ENCODE data around the gene COX6A2.
"Not testable (repeated sequence)": the region's sequence is repeated elsewhere in the genome, so short reads cannot be mapped to it uniquely, and the experiment has no call there.

COX6A2 gene

DNA sequence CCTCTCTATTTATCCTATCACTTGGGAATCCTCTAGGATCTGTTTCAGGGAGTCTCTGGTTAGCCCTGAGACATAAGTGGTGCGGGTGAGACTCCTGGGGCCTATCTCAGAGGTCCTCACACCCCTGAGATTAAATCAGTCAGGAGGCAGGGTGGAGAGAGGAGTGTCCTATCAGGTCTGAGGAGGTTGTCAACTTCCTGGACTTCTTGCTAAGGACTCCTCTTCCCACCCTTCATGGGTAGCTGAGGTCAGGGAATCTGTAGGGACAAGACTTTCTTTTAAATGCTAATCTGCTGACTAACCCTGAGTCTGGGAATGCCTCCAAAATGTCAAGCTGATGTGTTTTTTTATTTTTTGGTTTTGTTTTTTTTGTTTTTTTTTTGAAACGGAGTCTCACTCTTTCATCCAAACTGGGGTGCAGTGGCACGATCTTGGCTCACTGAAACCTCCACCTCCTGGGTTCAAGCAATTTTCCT, 24.5 kb upstream of the COX6A2 start:
- TF ChIP-seq, protein P1, sequence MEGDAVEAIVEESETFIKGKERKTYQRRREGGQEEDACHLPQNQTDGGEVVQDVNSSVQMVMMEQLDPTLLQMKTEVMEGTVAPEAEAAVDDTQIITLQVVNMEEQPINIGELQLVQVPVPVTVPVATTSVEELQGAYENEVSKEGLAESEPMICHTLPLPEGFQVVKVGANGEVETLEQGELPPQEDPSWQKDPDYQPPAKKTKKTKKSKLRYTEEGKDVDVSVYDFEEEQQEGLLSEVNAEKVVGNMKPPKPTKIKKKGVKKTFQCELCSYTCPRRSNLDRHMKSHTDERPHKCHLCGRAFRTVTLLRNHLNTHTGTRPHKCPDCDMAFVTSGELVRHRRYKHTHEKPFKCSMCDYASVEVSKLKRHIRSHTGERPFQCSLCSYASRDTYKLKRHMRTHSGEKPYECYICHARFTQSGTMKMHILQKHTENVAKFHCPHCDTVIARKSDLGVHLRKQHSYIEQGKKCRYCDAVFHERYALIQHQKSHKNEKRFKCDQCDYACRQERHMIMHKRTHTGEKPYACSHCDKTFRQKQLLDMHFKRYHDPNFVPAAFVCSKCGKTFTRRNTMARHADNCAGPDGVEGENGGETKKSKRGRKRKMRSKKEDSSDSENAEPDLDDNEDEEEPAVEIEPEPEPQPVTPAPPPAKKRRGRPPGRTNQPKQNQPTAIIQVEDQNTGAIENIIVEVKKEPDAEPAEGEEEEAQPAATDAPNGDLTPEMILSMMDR (IDR thresholded peaks at IDR 0.05; ENCODE audit: extremely low read depth, insufficient read depth, missing control alignments) = no peak
- DNase-seq (ENCODE audit: low spot score) = no peak
- in situ Hi-C loops (cut with MboI; ENCODE audit: low pct_unique_long_range_greater_than_20kb, low sequenced_read_pairs, unreplicated experiment) = loop anchor here (25.0 kb wide), 1 partner anchor 410 kb away; the partner anchor contains the start of gene ZNF267

DNA sequence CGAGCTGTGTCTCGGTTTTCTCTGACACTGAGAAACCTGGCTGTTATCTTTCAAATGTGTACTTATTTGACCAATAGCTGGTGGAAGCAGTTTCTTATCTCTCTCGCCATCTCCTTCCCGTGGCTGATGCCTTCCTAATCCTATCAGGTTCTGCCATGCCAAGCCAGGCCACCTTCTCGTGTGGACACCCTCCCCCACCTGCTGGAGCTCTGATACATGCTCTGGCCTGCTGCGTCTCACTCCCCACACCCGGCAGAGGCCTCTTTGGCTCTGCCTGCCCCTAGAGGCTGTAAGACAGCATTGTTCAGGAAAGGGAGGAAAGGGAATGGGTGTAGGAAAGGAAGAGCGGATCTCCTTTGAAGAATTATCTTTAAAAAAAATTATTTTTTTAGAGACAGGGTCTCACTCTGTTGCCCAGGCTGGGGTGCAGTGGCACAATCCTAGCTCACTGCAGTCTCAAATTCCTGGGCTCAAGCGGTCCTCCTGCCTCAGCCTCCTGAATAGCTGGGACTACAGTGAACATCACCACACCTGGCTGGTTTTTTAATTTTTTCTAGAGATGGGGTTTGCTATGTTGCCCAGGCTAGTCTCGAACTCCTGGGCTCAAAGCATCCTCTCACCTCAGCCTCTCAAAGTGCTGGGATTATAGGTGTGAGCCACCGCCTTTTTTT, 23.7 kb upstream of the COX6A2 start:
- in situ Hi-C loops (cut with MboI; ENCODE audit: low pct_unique_long_range_greater_than_20kb, low sequenced_read_pairs, unreplicated experiment) = loop anchor here (25.0 kb wide), 1 partner anchor 410 kb away; the partner anchor contains the start of gene ZNF267
- TF ChIP-seq, protein P1 (IDR thresholded peaks at IDR 0.05; ENCODE audit: extremely low read depth, insufficient read depth, missing control alignments) = peak; percentile 29
- DNase-seq (ENCODE audit: low spot score) = no peak

DNA sequence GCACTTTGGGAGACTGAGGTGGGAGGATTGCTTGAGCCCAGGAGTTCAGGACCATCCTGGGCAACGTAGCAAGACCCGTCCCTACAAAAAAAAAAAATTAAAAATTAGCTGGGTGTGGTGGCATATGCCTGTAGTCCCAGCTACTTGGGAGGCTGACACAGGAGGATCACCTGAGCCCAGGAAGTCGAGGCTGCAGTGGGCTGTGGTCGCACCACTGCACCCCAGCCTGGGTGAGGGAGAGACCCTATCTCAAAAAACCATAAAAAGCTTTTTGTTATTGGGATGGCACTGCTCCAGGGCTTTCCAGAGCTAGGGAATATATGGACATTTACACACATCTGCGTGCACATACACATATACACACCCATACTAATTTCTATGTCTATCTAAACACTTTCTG, 23.0 kb upstream of the COX6A2 start:
- in situ Hi-C loops (cut with MboI; ENCODE audit: low pct_unique_long_range_greater_than_20kb, low sequenced_read_pairs, unreplicated experiment) = loop anchor here (25.0 kb wide), 1 partner anchor 411 kb away; the partner anchor contains the start of gene ZNF267
- TF ChIP-seq, protein P1 (IDR thresholded peaks at IDR 0.05; ENCODE audit: extremely low read depth, insufficient read depth, missing control alignments) = no peak
- DNase-seq (ENCODE audit: low spot score) = no peak

DNA sequence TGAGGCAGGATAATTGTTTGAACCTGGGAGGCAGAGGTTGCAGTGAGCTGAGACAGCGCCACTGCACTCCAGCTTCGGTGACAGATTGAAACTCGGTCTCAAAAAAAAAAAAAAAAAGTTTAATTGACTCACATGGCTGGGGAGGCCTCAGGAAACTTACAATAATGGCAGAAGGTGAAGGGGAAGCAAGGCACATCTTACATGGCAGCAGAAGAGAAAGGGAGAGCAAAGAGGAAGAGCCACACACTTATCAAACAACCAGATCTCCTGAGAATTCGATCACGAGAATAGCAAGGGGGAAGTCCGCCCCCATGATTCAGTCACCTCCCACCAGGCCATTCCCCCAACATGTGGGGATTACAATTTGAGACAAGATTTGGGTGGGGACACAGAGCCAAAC, 17.8 kb upstream of the COX6A2 start:
- DNase-seq (ENCODE audit: low spot score) = not testable (repeated sequence)
- in situ Hi-C loops (cut with MboI; ENCODE audit: low pct_unique_long_range_greater_than_20kb, low sequenced_read_pairs, unreplicated experiment) = loop anchor here (10.0 to 25.0 kb wide), 2 partner anchors 241 to 484 kb away; partner anchors contain the start of genes PYCARD and SETD1A

DNA sequence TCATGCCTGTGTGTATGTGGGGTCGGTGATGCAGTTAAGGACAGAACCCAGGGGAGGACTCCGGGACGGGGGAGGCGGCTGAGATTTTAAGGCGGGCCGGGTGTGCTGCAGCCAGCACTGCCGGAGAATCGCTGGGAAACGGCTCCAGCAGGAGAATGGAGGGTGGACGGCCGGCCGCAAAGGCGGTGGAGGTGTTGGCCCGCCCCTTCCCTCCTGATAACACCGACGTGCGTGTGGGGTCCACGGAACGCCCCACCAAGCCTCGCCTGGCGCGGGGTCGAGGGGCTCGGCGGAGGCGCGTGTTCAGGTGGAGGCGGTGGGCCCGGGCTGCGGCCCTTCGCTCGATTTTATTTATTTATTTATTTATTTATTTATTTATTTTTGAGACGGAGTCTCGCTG, 13.8 kb upstream of the COX6A2 start:
- TF ChIP-seq, protein P1 (IDR thresholded peaks at IDR 0.05; ENCODE audit: extremely low read depth, insufficient read depth, missing control alignments) = no peak
- in situ Hi-C loops (cut with MboI; ENCODE audit: low pct_unique_long_range_greater_than_20kb, low sequenced_read_pairs, unreplicated experiment) = loop anchor here (10.0 to 25.0 kb wide), 2 partner anchors 237 to 480 kb away; partner anchors contain the start of genes PYCARD and SETD1A
- DNase-seq (ENCODE audit: low spot score) = no peak

DNA sequence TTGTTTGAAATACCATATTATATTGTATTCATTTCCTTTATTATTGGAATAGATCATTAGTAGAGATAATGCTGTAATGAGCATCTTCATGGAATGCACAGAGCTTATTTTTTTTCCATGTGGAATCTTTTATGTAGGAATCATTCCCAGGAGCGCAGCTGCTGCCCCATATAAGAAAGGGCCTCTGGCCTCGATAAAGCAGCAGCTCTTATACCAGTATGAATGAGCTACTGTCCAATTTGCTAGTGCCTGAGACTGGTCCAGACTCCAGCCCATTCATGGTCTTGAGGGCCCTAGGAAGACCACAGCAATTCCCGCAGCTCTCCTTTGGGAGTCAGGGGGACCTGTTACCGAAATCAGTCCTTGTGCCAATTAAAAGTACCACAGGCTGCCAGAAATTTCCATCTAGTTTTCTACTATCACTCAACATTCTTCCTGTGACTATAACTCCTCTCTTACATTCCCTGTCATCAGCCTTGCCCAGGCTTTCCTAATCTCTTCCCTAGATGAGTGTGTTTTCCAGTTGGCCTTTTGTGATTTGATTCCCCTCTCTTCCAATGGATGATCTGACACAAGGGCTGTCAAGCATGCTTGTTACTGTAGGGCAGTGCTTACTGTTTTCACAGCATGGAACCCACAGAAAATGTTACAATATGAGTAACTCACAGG, 12.5 kb upstream of the COX6A2 start:
- no peak for DNase-seq (ENCODE audit: low spot score)
- in situ Hi-C loops (cut with MboI; ENCODE audit: low pct_unique_long_range_greater_than_20kb, low sequenced_read_pairs, unreplicated experiment) = loop anchor here (10.0 to 25.0 kb wide), 2 partner anchors 236 to 478 kb away; partner anchors contain the start of genes PYCARD and SETD1A
- TF ChIP-seq, protein P1 (IDR thresholded peaks at IDR 0.05; ENCODE audit: extremely low read depth, insufficient read depth, missing control alignments) = no peak

DNA sequence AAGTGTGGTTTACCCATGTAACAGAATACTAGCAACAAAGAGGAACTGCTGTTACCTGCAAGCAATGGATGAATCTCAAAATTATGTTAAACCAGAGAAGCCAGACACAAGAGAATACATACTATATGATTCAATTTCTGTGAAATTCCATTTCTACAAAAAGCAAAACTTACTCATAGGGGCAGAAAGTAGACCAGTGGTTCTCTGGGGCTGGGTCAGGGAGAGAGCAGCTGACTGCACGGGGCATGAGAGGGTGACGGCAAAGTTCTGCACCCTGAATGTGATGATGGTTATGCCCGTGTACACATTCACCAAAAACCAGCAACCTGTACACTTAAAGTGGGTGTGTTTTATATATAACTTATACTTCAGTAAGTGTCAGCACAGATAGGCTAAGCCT, 11.4 kb upstream of the COX6A2 start:
- in situ Hi-C loops (cut with MboI; ENCODE audit: low pct_unique_long_range_greater_than_20kb, low sequenced_read_pairs, unreplicated experiment) = loop anchor here (25.0 kb wide), 1 partner anchor 477 kb away; the partner anchor contains the start of gene SETD1A
- TF ChIP-seq, protein P1 (IDR thresholded peaks at IDR 0.05; ENCODE audit: extremely low read depth, insufficient read depth, missing control alignments) = no peak
- no peak for DNase-seq (ENCODE audit: low spot score)

DNA sequence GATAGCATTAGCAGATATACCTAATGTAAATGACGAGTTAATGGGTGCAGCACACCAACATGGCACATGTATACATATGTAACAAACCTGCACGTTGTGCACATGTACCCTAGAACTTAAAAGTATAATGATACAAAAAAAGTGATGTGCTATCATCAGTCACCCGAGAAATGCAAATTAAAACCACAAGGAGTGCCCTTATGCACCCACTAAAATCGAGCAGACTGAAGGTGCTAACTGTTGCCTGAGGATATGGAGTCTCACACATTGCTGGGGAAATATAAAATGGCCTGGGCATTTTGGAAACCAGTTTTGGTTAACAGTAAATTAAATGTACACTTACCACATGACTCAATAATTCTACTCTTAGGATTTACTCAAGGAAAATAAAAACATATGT, 10.9 kb upstream of the COX6A2 start:
- DNase-seq (ENCODE audit: low spot score) = not testable (repeated sequence)
- in situ Hi-C loops (cut with MboI; ENCODE audit: low pct_unique_long_range_greater_than_20kb, low sequenced_read_pairs, unreplicated experiment) = loop anchor here (25.0 kb wide), 1 partner anchor 477 kb away; the partner anchor contains the start of gene SETD1A

Measured in GM13977 (cell line).